SK-N-DZ (cell line): ENCODE results near the gene STRN4.
"Not testable (repeated sequence)": the region's sequence is repeated elsewhere in the genome, so short reads cannot be mapped to it uniquely, and the experiment has no call there.

Experiments
- DNase-seq: peaks from one replicate; pipeline ENCODE4 v3.0.0-alpha.2; 2015; ENCODE audit warnings: low spot score

Gene STRN4

GRCh38 chr19:46714444-46715106 is 31.7 kb downstream of the STRN4 start:
- no peak for DNase-seq

- peak; percentile 29 for DNase-seq
These were observed 32.3 kb downstream of the STRN4 start for GRCh38 chr19:46713781-46714443.

GRCh38 chr19:46712768-46713338 is 33.4 kb downstream of the STRN4 start:
- DNase-seq, result not testable (repeated sequence)

GRCh38 chr19:46710687-46711086 is 35.6 kb downstream of the STRN4 start:
- no peak for DNase-seq

GRCh38 chr19:46704379-46705076 is 41.7 kb downstream of the STRN4 start:
- DNase-seq, result no peak

GRCh38 chr19:46700704-46701103 is 45.5 kb downstream of the STRN4 start:
- no peak for DNase-seq

- DNase-seq, result no peak
These were observed 47.6 kb downstream of the STRN4 start for GRCh38 chr19:46698395-46699321.

DNA sequence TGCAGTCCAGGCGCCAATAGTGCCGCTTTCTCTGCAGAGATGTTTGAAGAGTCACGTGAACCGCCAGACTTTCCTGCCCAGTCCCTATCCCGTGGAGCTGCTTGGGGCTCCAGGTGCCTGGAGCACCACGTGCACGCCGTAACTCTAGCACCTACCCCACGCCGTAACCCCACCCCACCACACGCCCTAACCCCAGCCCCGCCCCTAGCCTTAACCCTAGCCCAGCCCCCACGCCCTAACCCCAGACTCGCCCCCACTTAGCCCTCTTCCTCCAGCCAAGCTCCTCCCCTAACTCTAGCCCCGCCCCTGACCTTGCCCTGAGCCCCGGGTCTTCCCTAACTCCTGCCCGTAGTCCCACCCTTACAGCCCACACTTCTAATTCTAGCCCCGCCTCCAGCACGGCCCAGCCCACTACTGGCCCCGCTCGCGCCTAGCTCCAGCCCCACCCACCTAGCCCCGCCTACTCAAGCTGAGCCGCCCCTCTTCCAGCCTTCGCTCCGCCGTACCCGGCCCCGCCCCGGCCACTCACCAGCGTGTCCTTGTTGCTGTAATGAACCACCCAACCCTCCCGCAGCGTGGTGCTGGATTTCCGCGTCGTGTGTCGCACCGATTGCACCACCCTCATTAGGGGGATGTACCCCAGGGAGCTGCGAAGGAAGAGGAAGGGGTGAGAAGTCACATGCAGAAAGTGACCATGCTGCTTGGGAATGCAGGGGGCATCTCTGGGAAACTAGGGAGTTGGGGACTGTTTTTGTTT is 48.9 kb downstream of the STRN4 start:
- DNase-seq, result peak; percentile 69

DNA sequence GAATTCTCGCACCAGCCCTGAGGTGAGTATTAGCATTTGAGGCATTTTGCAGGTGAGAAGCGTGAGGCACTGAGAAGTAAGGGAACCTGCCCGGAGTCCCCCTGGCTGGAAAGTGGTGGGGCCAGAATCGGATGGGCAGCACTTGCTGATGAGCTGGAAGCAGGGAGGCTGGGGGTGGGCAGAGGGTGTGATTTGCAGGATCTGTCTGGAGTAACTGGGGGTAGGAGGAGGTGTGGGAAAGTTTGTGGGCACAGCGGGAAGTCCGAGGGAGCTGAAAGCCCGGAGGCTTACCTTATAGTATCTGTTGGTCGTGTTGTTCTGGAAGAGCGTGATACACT is 49.4 kb downstream of the STRN4 start:
- DNase-seq, result no peak

- no peak for DNase-seq
These were observed 50.2 kb downstream of the STRN4 start for GRCh38 chr19:46696052-46696451.

GRCh38 chr19:46693760-46694159 is 52.5 kb downstream of the STRN4 start:
- DNase-seq, result no peak

- no peak for DNase-seq
These were observed 53.1 kb downstream of the STRN4 start for GRCh38 chr19:46692918-46693722.

DNA sequence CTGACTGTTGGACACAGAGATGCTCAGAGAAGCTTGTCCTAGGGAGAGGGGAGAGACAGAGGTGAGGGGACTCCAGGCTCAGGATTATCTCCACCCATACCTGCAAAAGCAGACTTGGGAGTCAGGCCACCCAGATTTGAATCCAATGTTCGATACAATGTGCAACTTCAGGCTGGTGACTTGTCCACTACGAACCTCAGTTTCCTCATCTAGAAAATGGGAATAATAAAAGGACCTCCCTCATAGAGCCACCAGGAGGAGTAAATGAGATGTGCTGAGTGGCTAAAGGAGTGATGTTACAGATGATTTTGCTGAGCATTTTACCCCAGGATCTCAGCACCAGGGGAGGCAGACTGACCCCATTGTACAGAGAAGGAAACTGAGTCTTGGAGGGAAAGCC is 54.3 kb downstream of the STRN4 start:
- DNase-seq, result no peak

DNA sequence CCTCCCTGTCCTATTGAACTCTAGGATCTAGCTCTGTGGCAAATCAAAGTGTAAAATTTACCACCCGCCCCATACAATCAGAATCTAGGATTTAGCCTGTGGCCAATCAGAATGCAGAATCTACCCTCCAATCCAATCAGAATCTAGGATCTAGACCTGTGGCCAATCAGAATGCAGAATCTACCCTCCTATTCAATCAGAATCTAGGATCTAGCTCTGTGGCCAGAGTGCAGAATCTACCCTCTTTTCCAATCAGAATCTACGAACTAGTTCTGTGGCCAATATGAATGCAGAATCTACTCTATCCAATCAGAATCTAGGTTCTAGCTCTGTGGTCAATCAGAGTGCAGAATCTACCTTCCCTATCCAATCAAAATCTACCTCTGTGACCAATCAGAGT is 55.1 kb downstream of the STRN4 start:
- no peak for DNase-seq

- no peak for DNase-seq
These were observed 56.9 kb downstream of the STRN4 start for GRCh38 chr19:46689358-46689757.

DNA sequence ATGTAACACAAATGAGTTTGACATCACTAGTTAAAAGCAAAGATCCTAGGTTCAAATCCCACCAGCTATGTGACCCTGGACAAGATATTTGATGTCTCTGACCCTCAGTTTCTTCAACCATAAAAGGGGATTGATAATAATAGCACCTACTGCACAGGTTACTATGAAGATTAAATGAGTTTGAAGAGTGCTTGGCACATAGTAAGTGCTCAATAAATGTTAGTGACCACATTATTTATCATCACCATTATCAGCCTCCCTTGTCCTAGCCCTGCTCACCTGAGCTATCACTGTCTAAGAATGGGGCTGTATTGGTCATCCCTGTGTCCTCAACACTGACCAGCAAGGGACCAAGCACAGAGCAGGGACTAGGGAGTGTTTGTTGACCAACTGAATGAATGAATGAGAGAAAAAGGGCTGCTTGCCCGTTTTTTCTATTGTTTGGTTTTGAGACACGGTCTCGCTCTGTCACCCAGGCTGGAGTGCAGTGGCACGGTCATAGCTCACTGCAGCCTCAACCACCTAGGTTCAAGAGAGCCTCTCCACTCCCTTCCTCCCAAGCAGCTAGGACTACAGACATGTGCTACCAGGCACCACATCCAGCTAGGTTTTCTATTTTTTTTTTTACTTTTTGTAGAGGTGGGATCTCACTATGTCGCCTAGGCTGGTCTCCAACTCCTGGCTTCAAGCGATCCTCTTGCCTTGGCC is 58.7 kb downstream of the STRN4 start:
- DNase-seq, result no peak

DNA sequence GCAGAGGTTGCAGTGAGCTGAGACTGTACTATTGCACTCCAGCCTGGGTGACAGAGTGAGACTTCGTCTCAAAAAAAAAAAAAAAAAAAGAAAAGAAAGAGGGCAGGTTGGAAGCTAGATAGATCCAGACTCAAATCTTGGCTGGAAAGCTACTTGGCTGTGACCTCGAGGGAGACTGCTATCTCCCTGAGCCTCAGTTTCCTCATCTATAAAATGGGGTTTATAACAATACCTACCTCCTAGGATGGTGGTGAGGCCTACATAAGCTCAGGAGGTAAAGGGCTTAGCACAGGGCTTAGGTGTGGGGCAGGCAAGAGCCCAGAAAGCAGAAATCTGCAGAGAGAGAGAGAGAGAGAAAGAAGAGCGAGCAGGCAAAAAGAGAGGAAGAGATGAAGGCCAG is 61.1 kb downstream of the STRN4 start:
- DNase-seq, result no peak

DNA sequence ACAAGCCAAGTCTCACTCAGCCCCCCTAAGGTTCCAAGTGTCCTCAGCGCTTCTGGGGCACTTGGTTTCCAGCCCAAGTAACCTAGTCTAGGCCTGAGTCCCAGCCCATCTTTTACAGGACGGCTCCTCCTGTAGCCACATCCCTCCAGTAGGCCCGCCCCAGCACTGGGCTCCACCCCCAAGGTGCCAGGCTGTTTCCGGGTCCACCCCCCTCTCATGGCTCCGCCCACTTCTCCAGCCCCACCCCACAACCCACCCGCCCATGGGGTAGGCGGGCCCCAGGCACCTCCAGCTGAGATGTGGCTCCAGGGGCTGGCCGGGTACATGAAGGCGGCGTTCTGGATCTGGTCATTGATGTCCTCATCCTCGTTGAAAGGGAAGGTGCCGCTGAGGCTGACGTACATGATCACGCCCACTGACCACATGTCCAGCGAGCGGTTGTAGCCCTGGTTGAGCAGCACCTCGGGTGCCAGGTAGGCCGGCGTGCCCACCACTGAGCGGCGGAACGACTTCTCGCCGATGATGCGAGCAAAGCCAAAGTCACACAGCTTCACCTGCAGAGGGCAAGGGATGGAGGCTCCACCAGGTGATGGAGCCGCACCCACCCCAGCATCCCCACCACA is 68.0 kb downstream of the STRN4 start:
- DNase-seq, result no peak
